Subcutaneous adipose tissue (tissue), 4 donors: ENCODE data around the gene CACNB3. TPM values are rescaled to one million over a fixed set of nuclear protein-coding genes. Genes with fewer than 3 reads are reported as not detected.

Source experiments
- total RNA-seq, 4 donors: library from RNA; depleted of rRNA; stranded (reverse); fragments of >200 nt; gene quantifications; one replicate each; pipeline ENCODE4 v1.1.0, GENCODE V29; 2016
- TF ChIP-seq, protein P1 (sequence below): fragments of 450-650 bp; IDR thresholded peaks from one replicate; pipeline ENCODE4 v1.5.1; 2016; ENCODE audit warnings: low read depth, mild to moderate bottlenecking, control low read depth, antibody characterized with exemption, moderate library complexity

The CACNB3 gene
- total RNA-seq, 4 donors from 2014 or later: 2.4 to 12.4 (median 6.4) TPM

DNA sequence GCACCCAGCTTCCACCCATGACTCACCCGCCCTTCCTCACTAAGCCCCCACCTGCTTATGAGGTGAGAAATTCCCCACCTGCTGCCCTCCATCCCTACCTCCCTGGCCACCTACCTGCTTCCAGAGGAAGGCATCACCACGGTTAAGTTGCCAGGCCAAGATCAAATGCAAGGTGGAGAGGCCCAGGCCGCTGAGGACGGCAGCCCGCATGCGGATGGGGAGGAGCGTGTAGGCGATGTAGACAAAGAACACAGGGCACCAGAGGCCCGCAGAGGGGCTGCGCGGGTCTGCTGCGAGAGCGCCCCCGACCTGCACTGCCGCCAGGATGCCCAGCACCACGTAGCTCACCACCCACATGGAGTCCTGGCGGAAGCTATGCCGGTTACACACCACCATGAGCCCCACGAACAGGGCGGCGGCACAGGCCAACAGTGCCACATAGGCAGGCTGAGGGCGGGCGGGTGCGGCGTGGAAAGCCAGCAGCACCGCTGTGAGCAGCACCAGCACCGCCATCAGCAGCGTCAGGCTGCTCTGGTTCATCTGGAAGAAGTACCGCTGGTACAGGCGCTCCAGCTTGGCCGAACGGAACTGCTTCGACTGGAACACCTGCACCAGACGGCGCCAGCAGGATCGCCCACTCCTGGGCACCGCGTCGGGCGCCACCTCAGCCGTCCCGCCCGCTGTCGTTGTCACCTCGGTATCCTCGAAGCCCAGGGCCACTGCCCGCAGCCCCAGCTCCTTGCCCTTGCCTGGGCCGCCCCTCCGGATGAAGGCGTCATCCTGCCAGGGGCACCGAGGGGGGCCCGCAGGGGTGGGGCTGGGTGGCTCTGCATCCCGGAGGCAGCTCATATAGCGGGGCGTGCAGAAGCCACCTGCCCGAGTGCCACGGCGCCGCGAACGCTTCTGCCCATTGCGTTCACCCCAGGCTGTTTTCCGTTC is 35.6 kb upstream of the CACNB3 start:
- TF ChIP-seq, protein P1, sequence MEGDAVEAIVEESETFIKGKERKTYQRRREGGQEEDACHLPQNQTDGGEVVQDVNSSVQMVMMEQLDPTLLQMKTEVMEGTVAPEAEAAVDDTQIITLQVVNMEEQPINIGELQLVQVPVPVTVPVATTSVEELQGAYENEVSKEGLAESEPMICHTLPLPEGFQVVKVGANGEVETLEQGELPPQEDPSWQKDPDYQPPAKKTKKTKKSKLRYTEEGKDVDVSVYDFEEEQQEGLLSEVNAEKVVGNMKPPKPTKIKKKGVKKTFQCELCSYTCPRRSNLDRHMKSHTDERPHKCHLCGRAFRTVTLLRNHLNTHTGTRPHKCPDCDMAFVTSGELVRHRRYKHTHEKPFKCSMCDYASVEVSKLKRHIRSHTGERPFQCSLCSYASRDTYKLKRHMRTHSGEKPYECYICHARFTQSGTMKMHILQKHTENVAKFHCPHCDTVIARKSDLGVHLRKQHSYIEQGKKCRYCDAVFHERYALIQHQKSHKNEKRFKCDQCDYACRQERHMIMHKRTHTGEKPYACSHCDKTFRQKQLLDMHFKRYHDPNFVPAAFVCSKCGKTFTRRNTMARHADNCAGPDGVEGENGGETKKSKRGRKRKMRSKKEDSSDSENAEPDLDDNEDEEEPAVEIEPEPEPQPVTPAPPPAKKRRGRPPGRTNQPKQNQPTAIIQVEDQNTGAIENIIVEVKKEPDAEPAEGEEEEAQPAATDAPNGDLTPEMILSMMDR: no peak

GRCh38 chr12:48783432-48783831 is 34.9 kb upstream of the CACNB3 start:
- TF ChIP-seq, protein P1: no peak

DNA sequence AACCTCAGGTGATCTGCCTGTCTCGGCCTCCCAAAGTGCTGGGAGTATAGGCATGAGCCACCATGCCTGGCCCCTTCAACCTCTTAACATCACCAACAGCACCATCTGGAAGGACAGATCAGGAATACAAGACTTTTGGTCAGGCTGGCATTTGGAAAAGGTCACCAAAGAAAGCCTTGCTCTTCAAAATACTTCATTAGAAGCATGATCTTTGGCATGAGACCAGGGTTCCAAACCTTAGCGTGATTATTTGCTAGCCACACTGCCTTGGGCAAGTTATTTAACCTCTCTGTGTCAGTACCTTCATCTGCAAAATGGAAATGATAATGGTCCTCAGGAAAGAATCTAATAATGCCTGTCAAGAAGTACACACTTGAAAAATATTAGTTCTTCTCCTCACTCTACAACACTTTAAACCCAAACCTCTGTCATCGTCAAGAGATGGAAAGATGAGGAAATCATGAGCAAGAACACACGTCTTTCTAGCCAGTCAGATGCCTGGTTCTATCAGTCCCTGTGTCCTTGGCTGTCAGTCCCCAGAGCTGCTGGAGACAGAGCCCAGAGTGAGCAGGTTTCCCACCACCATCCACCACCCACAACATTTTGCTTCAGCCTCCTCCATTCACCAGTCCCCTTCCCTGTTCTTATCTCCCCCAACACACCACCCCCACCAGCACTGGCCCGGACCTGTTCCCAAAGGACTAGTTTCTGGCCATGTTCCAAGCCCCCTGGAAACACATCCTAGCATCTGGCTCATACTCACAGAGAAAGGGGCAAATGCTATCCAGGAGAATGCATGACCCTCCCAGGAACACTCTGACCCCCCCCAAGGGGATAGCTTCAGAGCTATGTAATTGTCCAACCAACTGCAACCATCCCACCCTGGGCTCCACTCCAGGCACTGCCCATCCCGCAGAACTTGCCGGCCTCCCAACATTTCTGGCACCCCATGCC is 31.4 kb upstream of the CACNB3 start:
- TF ChIP-seq, protein P1: no peak

DNA sequence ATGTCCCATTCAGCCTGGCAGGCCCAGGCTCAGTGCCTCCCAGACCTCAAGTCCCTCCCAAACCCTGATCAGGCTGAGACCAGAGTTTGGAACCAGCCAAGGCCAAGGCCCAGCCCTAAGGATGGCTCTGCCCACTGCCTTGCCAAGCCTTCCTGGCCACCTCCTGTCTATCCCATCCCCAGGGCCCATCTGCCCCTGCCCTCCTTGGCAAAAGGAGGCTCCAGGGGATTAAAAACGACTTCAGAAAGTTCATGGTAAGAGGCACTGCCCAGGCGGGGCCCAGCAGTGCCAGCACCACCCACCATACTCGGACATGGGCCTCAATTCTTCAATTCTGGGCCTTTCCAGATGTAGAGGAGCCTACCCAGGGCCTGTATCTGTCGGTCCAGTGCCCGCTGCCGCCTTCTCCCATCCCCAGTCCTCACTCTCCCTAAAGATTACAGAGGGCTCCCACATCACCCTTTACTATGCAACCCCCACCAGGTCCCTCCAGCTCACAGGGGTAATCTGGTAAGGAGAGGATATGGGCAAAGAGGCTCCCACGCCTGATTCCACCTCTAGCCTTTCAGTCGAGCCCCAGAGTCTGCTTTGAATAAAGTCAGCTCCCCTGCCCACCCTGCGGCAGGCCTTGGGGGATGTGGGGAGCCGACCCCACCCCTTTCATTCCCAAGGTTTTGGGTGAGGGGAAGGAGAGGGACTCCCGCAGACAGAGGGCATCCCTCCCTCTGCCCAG is 30.3 kb upstream of the CACNB3 start:
- TF ChIP-seq, protein P1: no peak

GRCh38 chr12:48788524-48788853 is 29.8 kb upstream of the CACNB3 start:
- TF ChIP-seq, protein P1: no peak

DNA sequence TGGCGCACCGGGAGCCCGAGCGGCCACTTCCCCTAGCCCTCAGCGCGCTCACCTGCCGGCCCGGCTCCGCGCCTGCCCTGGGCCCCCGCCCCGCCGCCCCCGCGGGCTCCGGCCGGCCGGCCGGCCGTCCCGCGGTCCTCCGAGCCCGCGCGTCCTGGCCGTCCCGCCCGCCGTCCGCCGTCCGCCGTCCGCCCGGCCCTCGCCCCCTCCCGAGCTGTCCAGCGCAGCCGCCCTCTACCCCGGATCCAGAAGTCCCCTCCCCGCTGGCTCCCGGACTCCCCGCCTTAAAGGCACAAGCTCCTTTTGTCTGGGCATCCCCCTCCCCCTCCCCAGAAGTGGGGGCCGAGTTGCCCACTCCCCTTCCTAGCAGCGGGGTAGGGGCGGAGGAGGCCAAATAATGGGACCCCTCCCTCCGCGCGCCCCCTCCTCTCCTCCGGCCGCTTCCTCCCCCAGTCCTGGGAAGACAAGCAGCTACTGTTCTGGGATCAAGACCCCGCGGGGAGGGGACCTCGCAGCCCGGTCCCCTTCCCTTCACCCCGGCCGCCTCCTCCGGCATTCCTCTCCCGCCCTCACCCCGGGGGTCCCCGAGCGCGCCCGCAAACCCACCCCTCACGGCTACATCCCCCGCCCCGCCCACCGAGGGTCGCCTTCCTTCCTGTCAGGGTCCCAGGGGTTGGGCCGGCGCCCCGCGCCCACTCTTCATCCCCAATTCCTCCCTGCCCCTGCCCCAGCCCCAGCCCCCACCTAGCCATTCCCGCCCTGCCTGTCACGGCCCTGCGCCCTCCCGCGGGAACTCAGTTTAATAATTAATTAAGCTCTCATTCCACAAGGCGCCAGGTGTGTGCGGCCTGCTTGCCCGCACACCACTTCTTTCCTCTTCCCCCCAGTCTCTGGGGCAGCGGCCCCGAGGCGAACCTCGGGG is 29.2 kb upstream of the CACNB3 start, which contains the start of gene ADCY6:
ADCY6 (minus strand) TSS at position 236 of the 922 bp plus-strand sequence. CDS start 5,655 bp downstream, outside the sequence.
- TF ChIP-seq, protein P1: no peak
